ENCODE measurements around the gene YEATS4. TPM values are rescaled to one million over a fixed set of nuclear protein-coding genes. Genes with fewer than 3 reads are reported as not detected.

YEATS4 gene
- total and polyA plus RNA-seq, 9 of the 15 experiments (the other 6 are each of a cell fraction or from before 2014, with no cell fraction given): 25.9 to 92.2 (median 49.2) TPM

GRCh38 chr12:69437073-69437472, 77.5 kb downstream of the YEATS4 start:
- no peaks in the 10 kb centered on the region for H4K20me1 ChIP-seq (replicated peaks; ENCODE audit: control insufficient read depth, insufficient read depth, low read length)
- H3K4me3 ChIP-seq: no peak overlapping the region
- no TSS peak for BruUV-seq (replicated peaks)
- no peaks in the 10 kb centered on the region for H3K9me3 ChIP-seq (replicated peaks; ENCODE audit: control insufficient read depth, insufficient read depth, low read depth, low read length)
- WGBS (ENCODE audit: insufficient coverage, low coverage, missing lambda C conversion rate): 74% methylated on average over 2 of the region's 2 CpGs
- H3K27ac ChIP-seq (ENCODE audit: extremely low read depth, low read depth, low read length): no peak overlapping the region
- H3K4me2 ChIP-seq (ENCODE audit: insufficient read depth, low read length): no peak overlapping the region
- in situ Hi-C loops (cut with MboI): no loop called here
- no peak for TF ChIP-seq POLR2G (IDR thresholded peaks at IDR 0.05; ENCODE audit: low read depth, low read length)
- no peak for TF ChIP-seq ZNF561 (CRISPR knock-in tag; conservative IDR thresholded peaks at IDR 0.05)
- no peak for TF ChIP-seq NFATC3 (IDR thresholded peaks at IDR 0.05)
- TF ChIP-seq HNRNPLL (IDR thresholded peaks at IDR 0.05; ENCODE audit: low read depth, low read length, poor library complexity, severe bottlenecking): no peak
- no peak for TF ChIP-seq CBX1 (IDR thresholded peaks at IDR 0.05; ENCODE audit: low read depth)
- TF ChIP-seq ZNF212 (CRISPR knock-in tag; IDR thresholded peaks at IDR 0.05): no peak
- TF ChIP-seq CTCF (IDR thresholded peaks at IDR 0.05 in 2 of 3, conservative IDR thresholded peaks at IDR 0.05 in 1 of 3; ENCODE audit: insufficient read depth in 2 of 3, low read depth in 1 of 3, low read length in 3 of 3): no peak
- TF ChIP-seq RBM14 (IDR thresholded peaks at IDR 0.05; ENCODE audit: borderline replicate concordance, insufficient read depth, low read depth, low read length): no peak
- no peak for TF ChIP-seq YY1 (IDR thresholded peaks at IDR 0.05; ENCODE audit: borderline replicate concordance in 1 of 3, control insufficient read depth in 1 of 3, extremely low read depth in 1 of 3, insufficient read depth in 3 of 3, insufficient read length in 1 of 3, insufficient replicate concordance in 2 of 3, low read depth in 1 of 3, low read length in 2 of 3)
- no peak for TF ChIP-seq POLR2H (tag; IDR thresholded peaks at IDR 0.05; ENCODE audit: low read depth)
- no peak for TF ChIP-seq SMARCB1 (IDR thresholded peaks at IDR 0.05; ENCODE audit: insufficient read length, low read depth)
- TF ChIP-seq CREB3 (tag; conservative IDR thresholded peaks at IDR 0.05; ENCODE audit: low read depth): no peak
- TF ChIP-seq MCM5 (IDR thresholded peaks at IDR 0.05; ENCODE audit: low read depth): no peak
- no peak for TF ChIP-seq SRF (CRISPR knock-in tag; IDR thresholded peaks at IDR 0.05)
- no peak for TF ChIP-seq DPF2 (IDR thresholded peaks at IDR 0.05)
- no peak for DNase-seq (ENCODE audit: extremely low read depth in 1 of 4, low spot score in 3 of 4)
- no peaks in the 10 kb centered on the region; a peak in 1 of 5 replicates for H3K27me3 ChIP-seq (ENCODE audit: control insufficient read depth in 2 of 2, insufficient read depth in 2 of 2, low read length in 2 of 2)
- no peaks in the 10 kb centered on the region for H3K36me3 ChIP-seq (ENCODE audit: control insufficient read depth, insufficient read depth, low read length)
- peaks cover 4 to 10% of the 10 kb centered on the region in 2 experiments; a peak in 2 of 5 replicates for H3K4me1 ChIP-seq (replicated peaks in 1 of 2; ENCODE audit: control insufficient read depth in 2 of 2, insufficient read depth in 2 of 2, low read length in 2 of 2)
- no peak for ATAC-seq
- intact Hi-C loops (cut with micrococcal nuclease): no loop called here
- FAIRE-seq: no peak
- H3K9me1 ChIP-seq (ENCODE audit: control insufficient read depth, insufficient read depth, low read length): no peaks in the 10 kb centered on the region
- ChIA-PET CTCF (ENCODE audit: low intra/inter-chr PET ratio) (no interaction called here), POLR2A (no interaction called here)
- H3K79me2 ChIP-seq (ENCODE audit: control insufficient read depth, insufficient read depth, low read length): no peaks in the 10 kb centered on the region
- no peak overlapping the region for H3K9ac ChIP-seq (ENCODE audit: insufficient read depth in 1 of 2, low read depth in 2 of 2, low read length in 2 of 2)
- no peak overlapping the region for H2AFZ ChIP-seq (ENCODE audit: low read depth, low read length)
